ENCODE results near the gene LIN54.

Gene LIN54

DNA sequence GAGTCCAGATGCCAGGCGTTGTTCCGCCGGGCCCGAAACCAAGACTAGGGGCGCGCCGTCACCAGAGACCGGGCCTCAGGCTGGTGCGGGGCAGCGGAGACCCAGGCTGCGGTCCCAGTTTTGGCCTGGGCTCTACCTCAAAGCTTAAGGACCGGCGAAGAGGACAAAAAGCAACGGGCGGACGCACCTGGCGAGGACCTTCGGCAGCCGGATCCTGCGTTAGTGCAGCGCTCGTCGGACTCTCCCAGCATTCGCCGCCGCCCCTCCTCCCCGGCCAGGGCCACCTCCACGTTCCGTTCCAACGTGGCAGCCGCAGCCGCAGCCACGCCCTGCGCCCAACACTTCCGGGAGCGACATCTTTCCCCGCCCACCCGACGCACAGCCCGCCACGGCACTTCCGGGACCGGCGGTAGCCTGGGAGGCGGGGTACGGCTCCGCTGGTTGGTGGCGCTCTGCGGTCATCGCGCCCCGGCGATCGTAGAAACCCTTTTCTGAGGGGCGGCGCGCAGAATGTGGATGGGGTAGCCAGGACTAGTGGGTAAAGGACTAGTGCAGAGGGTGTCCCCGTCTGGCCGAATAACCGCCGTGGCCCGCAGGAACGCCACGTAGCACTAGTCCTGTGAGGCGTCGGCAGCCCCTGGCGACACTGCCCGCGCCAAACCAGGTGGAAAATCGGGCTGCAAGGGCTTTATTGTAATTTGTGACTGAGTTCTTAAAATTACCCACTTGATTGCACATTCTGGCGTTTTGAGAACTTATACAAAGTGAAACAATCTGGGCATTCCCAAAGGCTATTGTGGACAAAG, 119.5 kb downstream of the LIN54 start, which contains the start of gene SEC31A:
Gene SEC31A (minus strand): TSS at position 253 of the 806 bp plus-strand sequence. CDS start 9,217 bp downstream, outside the sequence.
- DNase-seq: peak; percentile 94

DNA sequence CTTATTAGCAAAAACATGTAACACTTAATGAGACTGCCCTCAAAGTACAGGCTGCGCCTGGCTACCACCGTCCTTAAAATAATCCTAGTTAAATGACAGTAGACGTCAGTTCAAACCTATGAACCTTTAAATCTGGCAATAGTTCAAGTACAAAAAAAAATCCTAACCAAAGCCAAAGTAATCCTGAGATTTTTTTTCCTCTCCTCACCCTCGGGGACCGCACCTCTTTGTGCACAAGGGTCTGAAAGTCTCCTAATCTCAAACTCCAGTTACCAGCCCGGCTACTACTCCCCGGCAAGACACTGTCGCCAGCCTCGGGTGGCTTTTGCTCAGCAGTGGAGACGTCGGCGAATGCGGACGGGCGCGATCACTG, 120.1 kb downstream of the LIN54 start:
- DNase-seq: peak; percentile 52

DNA sequence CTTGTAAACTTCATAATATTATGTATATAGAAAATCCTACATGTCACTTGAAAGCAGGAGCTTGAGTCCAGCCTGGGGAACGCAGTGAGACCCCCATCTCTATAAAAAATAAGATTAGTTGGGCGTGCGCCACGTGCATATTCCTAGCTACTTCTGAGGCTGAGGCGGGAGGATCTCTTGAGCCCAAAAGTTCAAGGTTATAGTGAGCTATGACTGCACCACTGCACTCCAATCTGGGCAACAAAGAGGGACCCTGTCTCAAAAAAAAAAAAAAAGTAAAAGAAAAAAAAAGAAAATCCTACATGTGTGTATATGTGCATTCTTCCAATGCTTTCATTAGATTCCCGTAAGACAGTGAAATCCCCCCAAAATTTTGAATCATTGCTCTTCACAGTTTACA, 121.3 kb downstream of the LIN54 start:
- DNase-seq: no peak

DNA sequence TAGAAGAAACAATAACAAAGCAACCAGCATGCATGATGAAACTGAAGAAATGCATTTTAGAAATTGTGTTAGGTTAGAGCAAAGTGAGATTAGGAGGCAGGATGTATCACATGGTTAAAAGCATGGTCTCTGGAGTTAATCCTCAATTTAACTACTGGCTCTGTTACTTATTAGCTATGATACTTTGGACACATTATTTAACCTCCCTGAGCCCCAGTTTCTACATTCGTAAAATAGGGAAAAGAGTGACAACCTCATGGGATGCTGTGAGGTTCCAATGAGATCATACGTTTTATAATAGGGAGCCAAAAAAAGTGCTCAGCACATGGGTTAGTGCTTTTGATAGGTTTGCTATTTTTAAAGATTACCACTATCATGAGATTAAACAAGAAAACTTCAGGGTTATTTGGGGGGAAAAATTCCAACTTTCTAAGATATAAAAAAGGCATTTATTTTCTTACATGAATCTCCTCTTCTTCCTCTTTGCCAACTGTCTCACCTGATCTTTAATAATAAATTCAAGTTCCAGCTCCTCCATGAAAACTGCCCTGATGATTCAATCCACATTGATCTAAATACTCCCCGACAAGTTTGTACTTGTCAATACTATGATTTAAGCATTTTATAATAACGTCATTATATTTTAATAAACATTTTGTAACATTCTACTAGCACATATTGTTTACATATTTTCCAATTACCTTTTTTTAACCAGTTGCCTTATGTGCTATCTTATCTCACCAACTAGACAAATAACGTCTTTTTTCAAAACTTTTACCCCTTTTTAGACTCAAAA, 124.3 kb downstream of the LIN54 start:
- no peak for DNase-seq

DNA sequence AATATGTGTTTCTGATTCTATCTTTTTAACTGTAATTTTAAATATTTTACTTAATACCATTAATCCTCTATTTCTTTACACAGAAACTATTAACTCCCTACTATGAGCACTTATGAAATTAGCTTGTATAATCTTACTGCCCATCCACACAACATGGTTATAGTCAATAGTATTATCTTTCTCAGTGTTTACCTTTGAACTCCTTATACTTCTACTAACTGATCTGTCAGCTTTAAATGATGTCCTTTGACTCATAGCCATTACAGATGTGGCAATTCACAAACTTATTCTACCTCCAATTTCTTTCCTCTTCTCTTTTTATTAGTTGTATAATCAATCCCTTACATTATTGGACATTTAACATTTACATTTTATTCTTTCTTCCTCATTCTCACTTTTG, 125.2 kb downstream of the LIN54 start:
- DNase-seq: no peak

Measured in NCI-H1436 (cell line).